ENCODE measurements around the gene C16orf54. TPM values are rescaled to one million over a fixed set of nuclear protein-coding genes. Genes with fewer than 3 reads are reported as not detected.

C16orf54 gene
- total and polyA plus RNA-seq, 10 of the 15 experiments (the other 5 are each of a cell fraction or from before 2014, with no cell fraction given), result 2.1 to 13.3 (median 5.4) TPM

Other genes with a start within 250 kb of the C16orf54 start
Only the 7 nearest of the 16 such genes appear.
- 32.1 and 36.4 TPM in 2 replicates for gene QPRT, start 66.8 kb downstream of the C16orf54 start, total RNA-seq (2014; rRNA removed)
- gene QPRT, start 66.8 kb downstream of the C16orf54 start, total RNA-seq (2014; rRNA removed; fragmentation: Illumina TruSeq; extraction: Trizol), result 15.6 and 16.4 TPM in 2 replicates
- 34.8 and 35.7 TPM in 2 replicates for gene QPRT, start 66.8 kb downstream of the C16orf54 start, total RNA-seq (2021)
- gene QPRT, start 66.8 kb downstream of the C16orf54 start, polyA plus RNA-seq (2011; rRNA removed), result 25.7 and 43.0 TPM in 2 replicates
- 19.2 and 19.9 TPM in 2 replicates for gene QPRT, start 66.8 kb downstream of the C16orf54 start, polyA plus RNA-seq (2014; fragmentation: Illumina TruSeq; extraction: Trizol)
- 1 to 10 TPM; 2.7 to 6.9 TPM for gene QPRT, start 66.8 kb downstream of the C16orf54 start, polyA plus RNA-seq (2014; fragmentation: Nextera tagmentation; extraction: Ambion mirVana)
- 30.1 and 31.3 TPM in 2 replicates for gene QPRT, start 66.8 kb downstream of the C16orf54 start, polyA plus RNA-seq (2014; rRNA removed)
- 10 to 100 TPM; 31.4 to 34.7 TPM for gene QPRT, start 66.8 kb downstream of the C16orf54 start, polyA plus RNA-seq (2016; fragmentation: Nextera tagmentation; extraction: Ambion mirVana)
- gene ZG16, start 32.3 kb upstream of the C16orf54 start, total RNA-seq (2014; rRNA removed), result not detected in 2 replicates
- gene ZG16, start 32.3 kb upstream of the C16orf54 start, total RNA-seq (2014; rRNA removed; fragmentation: Illumina TruSeq; extraction: Trizol), result not detected in 2 replicates
- gene ZG16, start 32.3 kb upstream of the C16orf54 start, total RNA-seq (2021), result not detected in 2 replicates
- not detected in 2 replicates for gene ZG16, start 32.3 kb upstream of the C16orf54 start, polyA plus RNA-seq (2011; rRNA removed)
- not detected in 2 replicates for gene ZG16, start 32.3 kb upstream of the C16orf54 start, polyA plus RNA-seq (2014; fragmentation: Illumina TruSeq; extraction: Trizol)
- gene ZG16, start 32.3 kb upstream of the C16orf54 start, polyA plus RNA-seq (2014; fragmentation: Nextera tagmentation; extraction: Ambion mirVana), result not detected
- not detected in 2 replicates for gene ZG16, start 32.3 kb upstream of the C16orf54 start, polyA plus RNA-seq (2014; rRNA removed)
- not detected for gene ZG16, start 32.3 kb upstream of the C16orf54 start, polyA plus RNA-seq (2016; fragmentation: Nextera tagmentation; extraction: Ambion mirVana)
- gene KIF22, start 44.8 kb upstream of the C16orf54 start, total RNA-seq (2014; rRNA removed), result 137 and 143 TPM in 2 replicates
- gene KIF22, start 44.8 kb upstream of the C16orf54 start, total RNA-seq (2014; rRNA removed; fragmentation: Illumina TruSeq; extraction: Trizol), result 92.6 and 94.3 TPM in 2 replicates
- gene KIF22, start 44.8 kb upstream of the C16orf54 start, total RNA-seq (2021), result 127 TPM in 2 replicates
- gene KIF22, start 44.8 kb upstream of the C16orf54 start, polyA plus RNA-seq (2011; rRNA removed), result 122 and 158 TPM in 2 replicates
- gene KIF22, start 44.8 kb upstream of the C16orf54 start, polyA plus RNA-seq (2014; fragmentation: Illumina TruSeq; extraction: Trizol), result 115 and 116 TPM in 2 replicates
- gene KIF22, start 44.8 kb upstream of the C16orf54 start, polyA plus RNA-seq (2014; fragmentation: Nextera tagmentation; extraction: Ambion mirVana), result 10 to 100 TPM in 1 of 2 experiments, 1 to 10 TPM in 1; 7.6 to 16.9 TPM
- 142 and 143 TPM in 2 replicates for gene KIF22, start 44.8 kb upstream of the C16orf54 start, polyA plus RNA-seq (2014; rRNA removed)
- gene KIF22, start 44.8 kb upstream of the C16orf54 start, polyA plus RNA-seq (2016; fragmentation: Nextera tagmentation; extraction: Ambion mirVana), result 100 to 1,000 TPM; 156 TPM
- gene MAZ, start 60.5 kb upstream of the C16orf54 start, total RNA-seq (2014; rRNA removed), result 184 and 202 TPM in 2 replicates
- 142 and 158 TPM in 2 replicates for gene MAZ, start 60.5 kb upstream of the C16orf54 start, total RNA-seq (2014; rRNA removed; fragmentation: Illumina TruSeq; extraction: Trizol)
- 305 and 309 TPM in 2 replicates for gene MAZ, start 60.5 kb upstream of the C16orf54 start, total RNA-seq (2021)
- 57.5 and 100 TPM in 2 replicates for gene MAZ, start 60.5 kb upstream of the C16orf54 start, polyA plus RNA-seq (2011; rRNA removed)
- 105 and 184 TPM in 2 replicates for gene MAZ, start 60.5 kb upstream of the C16orf54 start, polyA plus RNA-seq (2014; fragmentation: Illumina TruSeq; extraction: Trizol)
- 10 to 100 TPM; 23.9 to 31.4 TPM for gene MAZ, start 60.5 kb upstream of the C16orf54 start, polyA plus RNA-seq (2014; fragmentation: Nextera tagmentation; extraction: Ambion mirVana)
- gene MAZ, start 60.5 kb upstream of the C16orf54 start, polyA plus RNA-seq (2014; rRNA removed), result 132 and 171 TPM in 2 replicates
- 10 to 100 TPM; 45.1 to 48.9 TPM for gene MAZ, start 60.5 kb upstream of the C16orf54 start, polyA plus RNA-seq (2016; fragmentation: Nextera tagmentation; extraction: Ambion mirVana)
- gene PRRT2, start 66.2 kb upstream of the C16orf54 start, total RNA-seq (2014; rRNA removed), result not detected in 2 replicates
- gene PRRT2, start 66.2 kb upstream of the C16orf54 start, total RNA-seq (2014; rRNA removed; fragmentation: Illumina TruSeq; extraction: Trizol), result 0.09 TPM in 1 of 2 replicates, not detected in the other
- 0.35 and 0.49 TPM in 2 replicates for gene PRRT2, start 66.2 kb upstream of the C16orf54 start, total RNA-seq (2021)
- gene PRRT2, start 66.2 kb upstream of the C16orf54 start, polyA plus RNA-seq (2011; rRNA removed), result 0.10 and 0.12 TPM in 2 replicates
- gene PRRT2, start 66.2 kb upstream of the C16orf54 start, polyA plus RNA-seq (2014; fragmentation: Illumina TruSeq; extraction: Trizol), result 0.16 TPM in 1 of 2 replicates, not detected in the other
- gene PRRT2, start 66.2 kb upstream of the C16orf54 start, polyA plus RNA-seq (2014; fragmentation: Nextera tagmentation; extraction: Ambion mirVana), result not detected
- 0.12 and 0.22 TPM in 2 replicates for gene PRRT2, start 66.2 kb upstream of the C16orf54 start, polyA plus RNA-seq (2014; rRNA removed)
- under 1 TPM; 0.08 to 0.11 TPM for gene PRRT2, start 66.2 kb upstream of the C16orf54 start, polyA plus RNA-seq (2016; fragmentation: Nextera tagmentation; extraction: Ambion mirVana)
- 31.5 and 33.4 TPM in 2 replicates for gene PAGR1, start 70.2 kb upstream of the C16orf54 start, total RNA-seq (2014; rRNA removed)
- 15.0 and 19.6 TPM in 2 replicates for gene PAGR1, start 70.2 kb upstream of the C16orf54 start, total RNA-seq (2014; rRNA removed; fragmentation: Illumina TruSeq; extraction: Trizol)
- 26.5 and 27.2 TPM in 2 replicates for gene PAGR1, start 70.2 kb upstream of the C16orf54 start, total RNA-seq (2021)
- gene PAGR1, start 70.2 kb upstream of the C16orf54 start, polyA plus RNA-seq (2011; rRNA removed), result 14.9 and 16.0 TPM in 2 replicates
- gene PAGR1, start 70.2 kb upstream of the C16orf54 start, polyA plus RNA-seq (2014; fragmentation: Illumina TruSeq; extraction: Trizol), result 4.4 and 11.5 TPM in 2 replicates
- 1 to 10 TPM; 1.1 to 5.5 TPM for gene PAGR1, start 70.2 kb upstream of the C16orf54 start, polyA plus RNA-seq (2014; fragmentation: Nextera tagmentation; extraction: Ambion mirVana)
- 29.6 and 34.5 TPM in 2 replicates for gene PAGR1, start 70.2 kb upstream of the C16orf54 start, polyA plus RNA-seq (2014; rRNA removed)
- gene PAGR1, start 70.2 kb upstream of the C16orf54 start, polyA plus RNA-seq (2016; fragmentation: Nextera tagmentation; extraction: Ambion mirVana), result 10 to 100 TPM; 44.6 to 57.7 TPM
- gene MVP, start 74.5 kb upstream of the C16orf54 start, total RNA-seq (2014; rRNA removed), result 60.2 and 67.9 TPM in 2 replicates
- 28.1 and 28.9 TPM in 2 replicates for gene MVP, start 74.5 kb upstream of the C16orf54 start, total RNA-seq (2014; rRNA removed; fragmentation: Illumina TruSeq; extraction: Trizol)
- 62.5 and 62.7 TPM in 2 replicates for gene MVP, start 74.5 kb upstream of the C16orf54 start, total RNA-seq (2021)
- gene MVP, start 74.5 kb upstream of the C16orf54 start, polyA plus RNA-seq (2011; rRNA removed), result 26.8 and 74.2 TPM in 2 replicates
- gene MVP, start 74.5 kb upstream of the C16orf54 start, polyA plus RNA-seq (2014; fragmentation: Illumina TruSeq; extraction: Trizol), result 18.5 and 37.3 TPM in 2 replicates
- 1 to 10 TPM in 1 of 2 experiments, under 1 TPM in 1; 0.98 to 1.2 TPM for gene MVP, start 74.5 kb upstream of the C16orf54 start, polyA plus RNA-seq (2014; fragmentation: Nextera tagmentation; extraction: Ambion mirVana)
- gene MVP, start 74.5 kb upstream of the C16orf54 start, polyA plus RNA-seq (2014; rRNA removed), result 46.7 and 56.9 TPM in 2 replicates
- 10 to 100 TPM; 63.5 to 64.6 TPM for gene MVP, start 74.5 kb upstream of the C16orf54 start, polyA plus RNA-seq (2016; fragmentation: Nextera tagmentation; extraction: Ambion mirVana)

Data from GM12878 (cell line).